ENCODE results near the gene NEGR1.

Gene NEGR1

DNA sequence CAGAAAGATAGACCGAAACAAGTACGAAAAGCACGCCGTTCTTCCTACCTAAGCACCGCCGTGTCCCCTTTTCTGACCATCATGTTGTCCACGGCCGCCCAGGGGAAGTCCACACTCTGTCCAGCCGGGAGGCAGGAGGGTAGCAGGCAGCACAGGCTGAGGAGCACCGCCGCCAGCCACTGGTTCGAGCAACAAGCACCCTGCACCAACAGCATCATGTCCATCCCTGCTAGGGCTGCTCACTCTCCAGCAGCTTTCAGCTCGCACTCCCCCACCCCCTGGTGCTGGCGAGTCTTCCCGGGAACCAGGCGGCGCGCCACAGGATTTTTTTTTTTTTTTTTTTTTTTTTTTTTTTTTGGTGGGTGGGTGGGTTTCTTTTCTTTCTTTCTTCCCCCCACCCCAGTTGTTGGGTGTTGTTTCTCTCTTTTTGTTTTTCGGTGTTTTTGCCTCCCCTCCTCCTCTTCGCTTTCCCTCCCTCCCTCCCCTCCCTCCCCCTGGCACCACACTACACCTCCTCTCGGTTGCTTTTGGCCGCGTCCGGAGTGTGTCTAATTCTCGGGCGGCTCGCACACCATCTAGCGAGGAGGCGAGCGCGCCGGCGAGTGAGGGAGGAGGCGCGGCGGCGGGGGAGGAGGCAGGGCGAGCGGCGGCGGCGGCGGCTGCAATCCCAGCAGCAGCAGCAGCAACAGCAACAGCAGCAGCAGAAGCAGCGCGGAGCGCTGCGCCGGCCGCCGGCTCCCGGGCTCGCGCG is at the start of gene NEGR1:
TSS of gene NEGR1 (minus strand) at position 269 of the 751 bp plus-strand sequence.
- H3K4me3 ChIP-seq (ENCODE audit: low read depth, low read length), result peak within 1 kb of the TSS; percentile 68
- DNase-seq (ENCODE audit: low read depth), result peak; percentile 83
- in situ Hi-C loops (cut with HindIII; ENCODE audit: low sequenced_read_pairs), result no loop called here
- TF ChIP-seq, protein P1, sequence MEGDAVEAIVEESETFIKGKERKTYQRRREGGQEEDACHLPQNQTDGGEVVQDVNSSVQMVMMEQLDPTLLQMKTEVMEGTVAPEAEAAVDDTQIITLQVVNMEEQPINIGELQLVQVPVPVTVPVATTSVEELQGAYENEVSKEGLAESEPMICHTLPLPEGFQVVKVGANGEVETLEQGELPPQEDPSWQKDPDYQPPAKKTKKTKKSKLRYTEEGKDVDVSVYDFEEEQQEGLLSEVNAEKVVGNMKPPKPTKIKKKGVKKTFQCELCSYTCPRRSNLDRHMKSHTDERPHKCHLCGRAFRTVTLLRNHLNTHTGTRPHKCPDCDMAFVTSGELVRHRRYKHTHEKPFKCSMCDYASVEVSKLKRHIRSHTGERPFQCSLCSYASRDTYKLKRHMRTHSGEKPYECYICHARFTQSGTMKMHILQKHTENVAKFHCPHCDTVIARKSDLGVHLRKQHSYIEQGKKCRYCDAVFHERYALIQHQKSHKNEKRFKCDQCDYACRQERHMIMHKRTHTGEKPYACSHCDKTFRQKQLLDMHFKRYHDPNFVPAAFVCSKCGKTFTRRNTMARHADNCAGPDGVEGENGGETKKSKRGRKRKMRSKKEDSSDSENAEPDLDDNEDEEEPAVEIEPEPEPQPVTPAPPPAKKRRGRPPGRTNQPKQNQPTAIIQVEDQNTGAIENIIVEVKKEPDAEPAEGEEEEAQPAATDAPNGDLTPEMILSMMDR (IDR thresholded peaks at IDR 0.05; ENCODE audit: low read depth, low read length, missing control alignments), result no peak

DNA sequence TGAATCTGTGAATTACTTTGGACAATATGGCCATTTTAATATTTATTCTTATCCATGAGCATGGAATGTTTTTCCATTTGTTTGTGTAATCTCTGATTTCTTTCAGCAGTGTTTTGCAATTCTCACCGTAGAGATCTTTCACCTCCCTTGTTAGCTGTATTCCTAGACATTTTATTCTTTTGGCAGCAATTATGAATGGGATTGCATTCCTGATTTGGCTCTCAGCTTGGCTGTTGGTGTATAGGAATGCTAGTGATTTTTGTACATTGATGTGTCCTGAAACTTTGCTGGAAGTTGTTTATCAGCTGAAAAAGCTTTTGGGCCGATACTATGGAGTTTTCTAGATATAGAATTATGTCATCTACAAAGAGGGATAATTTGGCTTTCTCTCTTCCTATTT is 44.2 kb upstream of the NEGR1 start:
- TF ChIP-seq, protein P1 (IDR thresholded peaks at IDR 0.05; ENCODE audit: low read depth, low read length, missing control alignments), result no peak
- in situ Hi-C loops (cut with HindIII; ENCODE audit: low sequenced_read_pairs), result no loop called here
- DNase-seq (ENCODE audit: low read depth), result no peak
- no peak overlapping the region for H3K4me3 ChIP-seq (ENCODE audit: low read depth, low read length)

DNA sequence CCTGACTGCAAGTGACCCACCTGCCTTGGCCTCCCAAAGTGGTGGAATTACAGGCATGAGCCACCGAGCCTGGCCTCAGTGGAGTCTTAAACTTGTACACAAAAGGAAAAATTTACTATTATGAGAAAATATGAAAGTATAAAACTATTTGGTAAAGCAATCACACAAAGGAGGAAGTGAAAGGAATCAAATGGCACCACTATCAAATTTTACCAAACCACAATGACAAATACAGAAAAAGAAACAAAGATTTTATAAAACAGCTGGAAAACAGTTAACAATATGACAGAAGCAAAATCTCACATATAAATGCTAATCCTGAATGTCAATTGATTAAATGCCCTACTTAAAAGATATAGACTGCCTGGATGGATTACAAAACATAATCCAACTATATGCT is 42.1 kb upstream of the NEGR1 start:
- TF ChIP-seq, protein P1 (IDR thresholded peaks at IDR 0.05; ENCODE audit: low read depth, low read length, missing control alignments), result no peak
- no peak overlapping the region for H3K4me3 ChIP-seq (ENCODE audit: low read depth, low read length)
- in situ Hi-C loops (cut with HindIII; ENCODE audit: low sequenced_read_pairs), result no loop called here
- DNase-seq (ENCODE audit: low read depth), result no peak

DNA sequence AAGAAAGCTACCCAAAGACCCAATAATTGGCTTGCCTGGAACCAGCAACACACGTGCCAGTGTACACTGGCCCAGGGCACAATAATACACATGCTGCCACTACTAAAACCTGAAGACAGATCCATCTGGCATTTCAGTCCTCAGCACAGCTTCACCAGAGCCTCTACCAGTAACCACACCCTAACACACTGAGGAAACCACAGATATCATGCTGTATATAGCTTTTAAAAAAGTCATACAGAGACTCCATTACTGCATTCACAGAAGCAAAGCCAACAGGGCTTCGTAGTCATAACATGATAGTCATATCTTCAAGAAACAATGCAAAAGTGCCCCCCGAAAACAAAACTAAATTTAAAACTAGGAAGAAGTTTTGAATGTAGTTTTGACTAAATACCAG is 40.6 kb upstream of the NEGR1 start:
- TF ChIP-seq, protein P1 (IDR thresholded peaks at IDR 0.05; ENCODE audit: low read depth, low read length, missing control alignments), result no peak
- no peak overlapping the region for H3K4me3 ChIP-seq (ENCODE audit: low read depth, low read length)
- in situ Hi-C loops (cut with HindIII; ENCODE audit: low sequenced_read_pairs), result no loop called here
- DNase-seq (ENCODE audit: low read depth), result no peak

DNA sequence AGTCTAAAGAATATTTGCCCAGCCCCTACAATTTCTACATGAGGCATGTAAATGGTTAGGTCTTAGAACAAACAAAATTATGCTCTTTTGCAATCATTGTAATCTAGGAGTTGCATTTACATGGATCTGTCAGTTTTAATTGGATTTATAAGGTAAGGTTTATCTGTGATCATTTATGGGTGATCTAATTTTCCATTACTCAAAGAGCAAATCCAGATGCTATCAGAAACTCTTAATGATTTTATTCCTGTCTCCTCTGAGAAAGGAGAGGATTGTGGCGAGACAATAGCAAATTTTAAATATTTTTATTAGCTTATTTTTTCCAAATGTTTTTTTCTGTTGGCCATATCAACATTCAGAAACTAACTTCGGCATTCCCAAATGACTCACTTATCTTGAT is 14.2 kb upstream of the NEGR1 start:
- TF ChIP-seq, protein P1 (IDR thresholded peaks at IDR 0.05; ENCODE audit: low read depth, low read length, missing control alignments), result no peak
- DNase-seq (ENCODE audit: low read depth), result no peak
- H3K4me3 ChIP-seq (ENCODE audit: low read depth, low read length), result no peak overlapping the region
- in situ Hi-C loops (cut with HindIII; ENCODE audit: low sequenced_read_pairs), result no loop called here

DNA sequence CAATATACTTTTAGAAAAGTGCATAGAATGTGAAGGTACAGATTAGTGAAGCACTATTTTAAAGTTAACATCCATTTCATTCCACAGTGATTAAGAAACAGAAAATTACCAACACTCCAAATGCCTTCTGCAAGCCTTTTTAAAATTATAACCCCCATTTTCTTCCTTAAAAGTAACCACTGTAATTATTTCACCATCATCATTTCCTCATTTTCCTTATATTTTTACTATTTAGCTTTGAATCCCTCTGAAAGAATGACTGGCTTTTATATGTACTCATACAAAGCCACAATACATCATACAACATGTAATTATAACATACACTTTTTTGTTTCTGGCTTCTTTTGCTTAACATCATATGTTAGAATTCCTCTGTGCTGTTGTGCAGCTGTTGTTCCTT is 6.5 kb upstream of the NEGR1 start:
- H3K4me3 ChIP-seq (ENCODE audit: low read depth, low read length), result no peak overlapping the region
- in situ Hi-C loops (cut with HindIII; ENCODE audit: low sequenced_read_pairs), result no loop called here
- DNase-seq (ENCODE audit: low read depth), result no peak
- TF ChIP-seq, protein P1 (IDR thresholded peaks at IDR 0.05; ENCODE audit: low read depth, low read length, missing control alignments), result no peak
